GM12891 (cell line): ENCODE data around the gene PSME3IP1.

Experiments
- PAX5 ChIP-seq: IDR thresholded peaks from 2 replicates; pipeline ENCODE4 v1.6.1; 2011; ENCODE audit warnings: low read length, moderate library complexity, mild to moderate bottlenecking; ENCODE audit not compliant: insufficient read depth, severe bottlenecking
- POLR2A ChIP-seq: IDR thresholded peaks from 2 replicates; pipeline ENCODE4 v1.6.1; 2011; ENCODE audit warnings: low read depth, low read length, control low read depth
- POLR2AphosphoS5 ChIP-seq: IDR thresholded peaks from 2 replicates; pipeline ENCODE4 v1.6.1; 2011; ENCODE audit warnings: low read depth, low read length, control low read depth
- POU2F2 ChIP-seq: IDR thresholded peaks from 2 replicates; pipeline ENCODE4 v1.6.1; 2011; ENCODE audit warnings: low read depth, mild to moderate bottlenecking, control low read depth, low read length, moderate library complexity
- SPI1 ChIP-seq: IDR thresholded peaks from 2 replicates; pipeline ENCODE4 v1.6.1; 2011; ENCODE audit warnings: low read depth, low read length, control low read depth
- TAF1 ChIP-seq: IDR thresholded peaks from 2 replicates; pipeline ENCODE4 v1.6.1; 2011; ENCODE audit warnings: low read depth, low read length, control low read depth

GRCh38 chr16:57105184-57105583 is 80.7 kb downstream of the PSME3IP1 start:
- TF ChIP-seq POLR2A: no peak
- TF ChIP-seq POLR2AphosphoS5: no peak
- no peak for TF ChIP-seq TAF1
- no peak for TF ChIP-seq SPI1
- TF ChIP-seq PAX5: no peak
- TF ChIP-seq POU2F2: no peak
